CD4-positive, alpha-beta T cell treated with Interleukin-12 subunit alpha and Interleukin-12 subunit beta, for 1 hour (primary cell): Measurements from ENCODE around the gene LRRC61.

ENCODE experiments used
- DNase-seq: peaks from one replicate; pipeline ENCODE4 v3.0.0-alpha.2; 2020

The LRRC61 gene

DNA sequence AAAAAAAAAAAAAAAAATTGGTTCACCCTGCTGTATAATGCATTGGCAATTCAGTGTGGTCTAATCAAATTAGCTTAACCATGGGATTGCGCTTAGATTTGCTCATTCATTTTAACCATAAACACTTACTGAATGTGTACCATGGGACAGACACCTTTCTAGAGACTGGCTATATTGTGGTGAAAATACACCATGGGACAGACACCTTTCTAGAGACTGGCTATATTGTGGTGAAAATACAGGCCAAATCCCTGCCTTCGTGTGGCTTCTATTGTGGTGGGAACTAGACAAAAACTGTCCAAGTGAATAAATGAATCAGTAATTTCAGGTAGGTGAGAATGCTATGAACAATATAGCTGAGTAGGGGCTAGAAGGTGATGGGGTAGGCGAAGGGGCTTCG lies 35.3 kb downstream of the LRRC61 start:
- DNase-seq = no peak

DNA sequence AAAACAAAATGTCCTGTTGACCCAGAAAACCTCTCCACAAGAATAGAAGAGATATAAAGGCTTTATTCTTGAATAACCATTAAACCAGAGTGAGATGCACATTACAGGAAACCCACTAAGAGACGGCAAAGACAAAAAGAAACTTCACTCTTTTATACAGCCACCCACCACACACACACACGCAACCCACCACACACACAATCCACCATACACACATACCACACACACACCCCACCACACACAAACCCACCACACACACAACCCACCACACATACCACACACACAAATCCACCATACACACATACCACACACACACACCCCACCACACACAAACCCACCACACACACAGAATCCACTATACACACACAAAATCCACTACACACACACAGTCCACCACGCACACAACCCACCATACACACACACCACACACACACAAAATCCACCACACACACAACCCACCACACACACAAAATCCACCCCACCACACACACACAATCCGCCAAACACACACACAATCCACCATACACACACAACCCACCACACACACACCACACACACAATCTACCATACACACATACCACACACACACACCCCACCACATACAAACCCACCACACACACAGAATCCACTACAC lies 36.0 kb downstream of the LRRC61 start:
- peak; percentile 31 for DNase-seq

GRCh38 chr7:150359622-150360362 lies 36.6 kb downstream of the LRRC61 start:
- DNase-seq = no peak

GRCh38 chr7:150360363-150361058 lies 37.4 kb downstream of the LRRC61 start:
- DNase-seq = no peak

DNA sequence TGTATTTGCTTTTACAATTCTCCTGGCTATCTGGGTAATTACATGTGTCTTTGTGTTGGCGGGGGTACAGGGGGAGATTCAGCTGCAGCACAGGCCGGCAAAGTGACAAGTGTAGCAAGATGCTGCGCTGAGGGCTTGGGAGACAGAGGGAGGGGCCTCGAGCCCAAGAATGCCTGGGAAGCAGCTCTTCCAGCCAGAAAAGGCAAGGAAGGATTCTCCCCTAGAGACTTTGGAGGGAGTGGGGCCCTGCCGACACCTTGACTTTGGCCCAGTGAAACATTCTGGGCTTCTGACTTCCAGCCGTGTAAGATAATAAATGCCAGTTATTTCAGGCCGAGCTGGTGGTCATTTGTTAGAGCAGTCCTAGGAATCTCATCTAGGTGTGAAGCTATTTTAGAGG lies 38.2 kb downstream of the LRRC61 start:
- no peak for DNase-seq

DNA sequence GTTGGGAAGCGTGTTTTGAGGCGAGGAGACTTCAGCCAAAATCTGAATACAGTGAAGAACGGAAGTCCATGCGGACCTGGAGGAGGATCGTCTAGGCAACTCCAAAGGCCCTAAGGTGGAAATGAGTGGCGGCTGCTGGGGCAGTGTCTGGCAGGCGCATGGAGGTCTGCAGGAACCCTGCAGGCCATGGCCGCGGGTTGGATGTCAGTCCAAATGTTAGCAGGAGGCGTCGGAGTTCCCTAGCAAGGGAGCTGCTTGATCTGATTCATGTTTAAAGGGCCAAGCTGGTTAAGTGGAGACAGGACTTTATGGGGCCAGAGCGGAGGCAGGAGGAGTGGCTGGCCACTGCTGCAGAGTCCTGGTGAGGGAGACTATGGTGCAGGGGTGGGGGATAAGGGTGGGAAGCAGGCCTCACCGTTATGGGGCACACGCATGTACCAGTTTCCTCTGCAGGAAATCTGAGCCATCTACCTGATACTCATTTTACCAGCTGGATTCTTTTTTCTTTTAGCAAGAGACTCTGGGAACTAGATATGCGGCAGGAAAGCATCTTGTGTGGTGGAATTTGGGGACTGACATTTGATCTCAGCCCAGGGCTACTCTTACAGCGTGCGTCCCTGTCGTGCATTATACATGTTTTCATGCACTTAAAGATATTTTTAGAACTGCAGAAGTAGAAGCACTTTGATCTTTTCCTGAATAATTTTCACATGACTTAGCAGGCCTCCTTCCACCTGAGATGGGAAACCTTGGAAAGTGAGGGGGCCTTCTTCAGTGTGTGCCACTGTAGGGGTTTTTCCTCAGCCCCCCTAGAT lies 38.9 kb downstream of the LRRC61 start:
- no peak for DNase-seq

DNA sequence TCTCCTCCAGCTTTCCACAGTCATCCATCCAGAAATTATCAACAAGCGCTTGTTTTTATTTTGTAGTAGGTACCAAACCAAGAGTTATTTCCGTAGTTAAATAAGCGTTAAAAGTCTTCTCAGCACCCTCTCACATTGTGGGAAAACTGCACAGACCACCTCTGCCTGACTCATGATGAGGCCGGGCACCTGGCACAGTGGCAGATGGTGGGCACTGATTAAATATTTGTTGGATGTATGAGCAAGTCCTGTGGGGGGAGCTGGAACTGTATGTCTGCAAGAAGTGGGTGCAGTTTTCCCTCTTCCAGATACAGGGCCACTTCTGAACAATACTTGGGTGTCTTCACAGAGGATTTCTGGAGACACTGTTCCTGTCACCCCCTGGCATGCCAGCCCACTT lies 40.2 kb downstream of the LRRC61 start:
- DNase-seq = no peak

- DNase-seq = no peak
These were observed 40.7 kb downstream of the LRRC61 start for GRCh38 chr7:150363872-150364271.

GRCh38 chr7:150365194-150365593 lies 42.0 kb downstream of the LRRC61 start:
- DNase-seq = no peak

DNA sequence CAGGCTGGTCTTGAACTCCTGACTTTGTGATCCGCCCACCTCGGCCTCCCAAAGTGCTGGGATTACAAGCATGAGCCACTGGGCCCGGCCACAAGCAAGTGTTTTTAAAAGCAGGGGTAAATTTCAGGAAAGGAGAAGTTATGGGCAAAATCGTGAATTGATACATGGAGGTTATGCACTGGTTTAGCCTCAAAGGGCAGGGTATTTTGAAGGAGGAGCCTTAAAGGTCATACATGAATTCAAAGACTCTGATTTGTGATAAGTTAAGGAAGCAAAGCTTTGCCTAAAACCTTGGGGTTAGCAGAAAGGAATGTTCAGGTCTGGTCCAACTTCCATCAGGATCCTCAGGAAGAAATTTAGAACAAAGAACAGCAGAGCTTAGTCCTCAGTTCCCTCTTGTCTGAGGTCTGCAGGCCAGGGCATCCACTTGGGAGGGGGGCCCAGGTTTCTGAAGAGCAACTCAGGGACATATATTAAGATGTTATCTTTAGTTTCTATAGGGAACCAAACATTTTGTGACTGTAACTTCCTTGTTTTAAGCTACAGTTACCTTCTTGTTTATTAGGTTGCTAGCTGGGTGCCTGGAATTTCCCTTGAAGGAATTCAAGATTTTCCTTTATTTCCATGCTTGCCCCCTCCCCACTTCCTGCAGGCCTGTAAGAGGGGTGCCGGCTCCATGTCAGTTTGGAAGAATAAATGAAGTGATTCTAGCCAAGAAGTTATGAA lies 42.7 kb downstream of the LRRC61 start:
- peak; percentile 11 for DNase-seq

DNA sequence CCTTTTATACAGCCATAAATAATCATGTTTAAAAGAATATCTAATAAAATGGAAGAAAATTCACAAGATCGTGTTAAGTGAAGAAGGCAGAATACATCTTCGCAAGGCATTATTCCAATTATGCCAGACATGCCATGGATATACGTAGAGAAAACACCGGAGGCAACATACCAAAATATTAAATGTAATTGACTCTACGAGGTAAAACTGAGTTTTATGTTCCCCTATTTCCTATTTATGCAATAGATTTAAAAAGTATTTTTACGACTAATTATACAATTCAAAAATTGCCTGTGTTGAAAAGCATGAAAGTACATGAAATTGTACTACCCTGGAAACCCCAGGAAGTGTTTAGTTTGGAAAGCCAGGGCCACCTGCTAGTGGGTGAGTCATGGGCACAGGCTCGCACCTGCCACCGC lies 44.5 kb downstream of the LRRC61 start:
- no peak for DNase-seq

GRCh38 chr7:150368096-150368883 lies 45.1 kb downstream of the LRRC61 start, which contains the start of gene REPIN1:
Gene REPIN1, plus strand, starts transcription at chr7:150368822. Its CDS starts 890 bp downstream, at chr7:150369712.
- DNase-seq = peak; percentile 81

DNA sequence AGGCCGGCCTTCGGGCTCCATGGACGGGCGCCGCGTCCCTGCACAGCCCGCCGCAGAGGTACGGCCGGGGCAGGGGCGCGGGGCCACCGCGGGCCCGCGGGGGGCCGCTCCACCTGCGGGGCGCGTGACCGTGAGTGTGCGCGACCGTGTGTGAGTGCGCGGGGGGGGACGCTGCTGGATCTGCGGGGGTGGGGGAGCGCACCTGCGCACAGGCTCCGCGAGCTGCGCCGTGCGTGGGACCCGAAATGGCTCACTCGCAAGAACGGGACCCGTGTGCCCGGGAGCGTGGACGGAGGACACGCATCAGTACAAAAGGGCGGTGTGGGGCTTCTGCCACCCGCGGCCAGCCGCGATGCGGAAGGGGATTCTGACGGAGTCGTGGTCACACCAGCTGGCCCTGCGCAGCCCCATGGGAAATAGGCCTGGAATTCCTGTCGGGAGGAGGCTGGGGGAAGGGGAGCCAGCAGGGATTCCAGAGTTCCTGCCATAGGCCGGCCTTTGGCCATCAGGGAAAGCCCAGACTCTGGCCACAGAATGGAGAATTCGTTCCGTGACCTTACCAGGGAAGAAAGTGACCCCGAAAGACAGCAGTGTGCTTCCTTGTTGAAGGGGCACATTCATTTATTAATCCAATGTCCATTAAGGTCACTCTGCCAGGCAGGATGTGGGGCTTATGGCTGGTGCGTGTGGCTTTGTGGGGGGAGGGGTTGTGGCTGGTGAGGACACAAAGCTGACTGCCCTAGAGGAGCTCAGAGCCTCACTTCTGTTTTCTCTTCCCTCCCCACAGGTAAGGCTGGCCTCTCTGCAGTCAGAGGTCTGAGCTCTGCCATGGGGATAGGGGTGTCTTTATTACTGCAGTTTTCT lies 46.0 kb downstream of the LRRC61 start:
- peak; percentile 32 for DNase-seq

GRCh38 chr7:150369748-150370501 lies 46.8 kb downstream of the LRRC61 start:
- DNase-seq = no peak

DNA sequence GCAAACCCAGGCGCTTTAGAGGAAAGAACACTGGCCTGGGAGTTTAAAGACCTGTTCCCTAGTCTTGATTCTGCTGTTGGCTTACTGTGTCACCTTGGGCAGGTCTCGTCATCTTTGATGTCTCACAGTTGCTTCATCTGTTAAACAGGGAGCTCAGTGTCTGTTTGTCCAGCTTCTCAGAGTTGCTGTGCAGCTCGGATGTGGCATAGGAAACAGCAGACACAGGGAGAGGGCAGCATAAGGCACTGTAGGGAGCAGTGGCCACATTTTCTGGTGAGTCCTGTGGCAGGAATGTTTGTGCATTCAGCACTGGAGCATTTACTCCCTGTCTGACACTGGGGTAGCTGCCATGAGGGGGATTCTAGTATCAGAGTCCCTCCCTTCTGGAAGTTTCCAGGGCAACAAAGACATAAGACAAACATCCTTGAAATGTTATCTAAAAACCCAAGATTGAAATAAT lies 47.5 kb downstream of the LRRC61 start:
- DNase-seq = no peak

DNA sequence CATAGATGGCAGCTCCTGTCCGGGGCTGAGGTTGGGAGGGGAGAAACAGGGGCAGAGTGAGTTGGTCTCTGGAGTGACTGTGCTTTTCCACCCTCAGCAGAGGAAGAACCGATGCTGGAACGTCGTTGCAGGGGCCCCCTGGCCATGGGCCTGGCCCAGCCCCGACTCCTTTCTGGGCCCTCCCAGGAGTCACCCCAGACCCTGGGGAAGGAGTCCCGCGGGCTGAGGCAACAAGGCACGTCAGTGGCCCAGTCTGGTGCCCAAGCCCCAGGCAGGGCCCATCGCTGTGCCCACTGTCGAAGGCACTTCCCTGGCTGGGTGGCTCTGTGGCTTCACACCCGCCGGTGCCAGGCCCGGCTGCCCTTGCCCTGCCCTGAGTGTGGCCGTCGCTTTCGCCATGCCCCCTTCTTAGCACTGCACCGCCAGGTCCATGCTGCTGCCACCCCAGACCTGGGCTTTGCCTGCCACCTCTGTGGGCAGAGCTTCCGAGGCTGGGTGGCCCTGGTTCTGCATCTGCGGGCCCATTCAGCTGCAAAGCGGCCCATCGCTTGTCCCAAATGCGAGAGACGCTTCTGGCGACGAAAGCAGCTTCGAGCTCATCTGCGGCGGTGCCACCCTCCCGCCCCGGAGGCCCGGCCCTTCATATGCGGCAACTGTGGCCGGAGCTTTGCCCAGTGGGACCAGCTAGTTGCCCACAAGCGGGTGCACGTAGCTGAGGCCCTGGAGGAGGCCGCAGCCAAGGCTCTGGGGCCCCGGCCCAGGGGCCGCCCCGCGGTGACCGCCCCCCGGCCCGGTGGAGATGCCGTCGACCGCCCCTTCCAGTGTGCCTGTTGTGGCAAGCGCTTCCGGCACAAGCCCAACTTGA lies 48.2 kb downstream of the LRRC61 start:
- DNase-seq = no peak

DNA sequence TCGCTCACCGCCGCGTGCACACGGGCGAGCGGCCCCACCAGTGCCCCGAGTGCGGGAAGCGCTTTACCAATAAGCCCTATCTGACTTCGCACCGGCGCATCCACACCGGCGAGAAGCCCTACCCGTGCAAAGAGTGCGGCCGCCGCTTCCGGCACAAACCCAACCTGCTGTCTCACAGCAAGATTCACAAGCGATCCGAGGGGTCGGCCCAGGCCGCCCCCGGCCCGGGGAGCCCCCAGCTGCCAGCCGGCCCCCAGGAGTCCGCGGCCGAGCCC lies 48.8 kb downstream of the LRRC61 start:
- no peak for DNase-seq

DNA sequence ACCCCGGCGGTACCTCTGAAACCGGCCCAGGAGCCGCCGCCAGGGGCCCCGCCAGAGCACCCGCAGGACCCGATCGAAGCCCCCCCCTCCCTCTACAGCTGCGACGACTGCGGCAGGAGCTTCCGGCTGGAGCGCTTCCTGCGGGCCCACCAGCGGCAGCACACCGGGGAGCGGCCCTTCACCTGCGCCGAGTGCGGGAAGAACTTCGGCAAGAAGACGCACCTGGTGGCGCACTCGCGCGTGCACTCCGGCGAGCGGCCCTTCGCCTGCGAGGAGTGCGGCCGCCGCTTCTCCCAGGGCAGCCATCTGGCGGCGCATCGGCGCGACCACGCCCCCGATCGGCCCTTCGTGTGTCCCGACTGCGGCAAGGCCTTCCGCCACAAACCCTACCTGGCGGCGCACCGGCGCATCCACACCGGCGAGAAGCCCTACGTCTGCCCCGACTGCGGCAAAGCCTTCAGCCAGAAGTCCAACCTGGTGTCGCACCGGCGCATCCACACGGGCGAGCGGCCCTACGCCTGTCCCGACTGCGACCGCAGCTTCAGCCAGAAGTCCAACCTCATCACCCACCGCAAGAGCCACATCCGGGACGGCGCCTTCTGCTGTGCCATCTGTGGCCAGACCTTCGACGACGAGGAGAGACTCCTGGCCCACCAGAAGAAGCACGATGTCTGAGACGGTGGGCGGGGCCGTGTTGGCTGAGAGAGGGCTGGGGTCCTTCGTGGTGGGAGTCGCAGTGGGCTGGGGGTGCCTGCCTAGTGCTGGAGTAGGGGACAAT lies 49.3 kb downstream of the LRRC61 start:
- DNase-seq = no peak
